ENCODE results near the gene ADCK1. TPM values are rescaled to one million over a fixed set of nuclear protein-coding genes. Genes with fewer than 3 reads are reported as not detected.

Gene ADCK1
- total RNA-seq, 1 experiment from 2014 or later, result 5.7 TPM

- TF ChIP-seq EZH2 (IDR thresholded peaks at IDR 0.05; ENCODE audit: low read length, unreplicated experiment) (no peak), CTCF (conservative IDR thresholded peaks at IDR 0.05; ENCODE audit: low read depth, low read length) (no peak), EZH2phosphoT487 (IDR thresholded peaks at IDR 0.05; ENCODE audit: borderline replicate concordance, low read length) (no peak)
- POLR2A ChIA-PET (ENCODE audit: unreplicated experiment), result interaction anchor here (0.5 kb wide), 1 partner anchor 10 kb away, joined by 3 read pairs; no protein-coding TSS in a partner anchor
- no TSS peak for BruUV-seq (replicated peaks)
These were observed 103.3 kb downstream of the ADCK1 start for GRCh38 chr14:77903221-77903620.

DNA sequence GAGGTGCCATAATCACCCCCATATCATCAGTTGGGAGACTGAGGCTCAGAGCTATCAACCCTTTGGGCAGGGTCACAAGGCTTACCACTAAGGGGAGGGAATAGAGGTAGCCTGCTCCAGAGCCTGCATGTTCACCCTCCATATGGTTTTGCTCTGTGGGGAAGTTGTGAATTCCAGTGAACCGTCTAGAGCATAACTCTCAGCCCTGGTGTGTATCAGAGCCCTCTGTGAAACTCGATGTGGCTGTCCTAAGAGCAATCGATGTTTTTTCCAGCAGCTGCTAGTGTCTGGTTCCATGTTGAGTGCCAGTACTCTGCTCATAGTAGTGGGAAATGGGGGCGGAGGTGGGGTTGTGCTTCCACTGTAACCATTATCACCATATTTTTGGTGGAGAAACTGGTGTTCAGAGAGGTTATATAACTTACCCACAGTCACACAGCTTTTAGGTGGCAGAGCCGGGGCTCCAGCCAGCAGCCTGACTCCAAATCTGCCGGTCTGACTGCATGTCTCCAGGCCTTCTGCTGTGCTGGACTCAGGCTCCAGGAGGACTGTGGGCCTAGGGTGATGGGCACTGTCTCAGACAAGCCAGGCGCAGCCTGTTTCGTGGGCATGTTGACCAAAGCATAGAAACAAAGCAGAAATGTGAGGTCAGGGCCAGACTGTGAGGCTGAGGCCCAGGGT is 104.2 kb downstream of the ADCK1 start:
- Histone ChIP-seq H3K9ac (ENCODE audit: low read length) (no peak overlapping the region), H4K20me1 (ENCODE audit: low read length) (no peaks in the 10 kb centered on the region), H3K9me2 (replicated peaks; ENCODE audit: low read length) (no peaks in the 10 kb centered on the region), H3K36me3 (ENCODE audit: low read depth, low read length) (no peaks in the 10 kb centered on the region), H3K4me3 (ENCODE audit: low read length) (no peak overlapping the region), H3K27me3 (ENCODE audit: low read length) (no peaks in the 10 kb centered on the region), H3K9me3 (ENCODE audit: low read length) (no peaks in the 10 kb centered on the region), H3K4me1 (ENCODE audit: insufficient read depth, low read length) (no peaks in the 10 kb centered on the region), H3K4me2 (ENCODE audit: low read length) (no peak overlapping the region), H3K79me2 (ENCODE audit: low read length) (no peaks in the 10 kb centered on the region), H3K27ac (ENCODE audit: low read length) (no peak overlapping the region), H3F3A (ENCODE audit: low read length, unreplicated experiment) (no peaks in the 10 kb centered on the region), H2AFZ (ENCODE audit: low read length) (no peak overlapping the region)
- ChIA-PET CTCF (no interaction called here), POLR2A (ENCODE audit: unreplicated experiment) (no interaction called here)
- TF ChIP-seq EZH2phosphoT487 (IDR thresholded peaks at IDR 0.05; ENCODE audit: borderline replicate concordance, low read length) (no peak), EZH2 (IDR thresholded peaks at IDR 0.05; ENCODE audit: low read length, unreplicated experiment) (no peak), CTCF (conservative IDR thresholded peaks at IDR 0.05; ENCODE audit: low read depth, low read length) (no peak)
- no peak for DNase-seq
- intact Hi-C loops (cut with micrococcal nuclease), result no loop called here
- BruUV-seq (replicated peaks), result no TSS peak
- ATAC-seq, result no peak

More at GRCh38 chr14:77903221-77903620, 103.3 kb downstream of the ADCK1 start:
- Histone ChIP-seq H3K27ac (ENCODE audit: low read length) (no peak overlapping the region), H3K36me3 (ENCODE audit: low read depth, low read length) (no peaks in the 10 kb centered on the region), H3F3A (ENCODE audit: low read length, unreplicated experiment) (no peaks in the 10 kb centered on the region), H3K4me3 (ENCODE audit: low read length) (no peak overlapping the region), H4K20me1 (ENCODE audit: low read length) (no peaks in the 10 kb centered on the region), H3K9me3 (ENCODE audit: low read length) (no peaks in the 10 kb centered on the region), H3K4me2 (ENCODE audit: low read length) (no peak overlapping the region), H3K27me3 (ENCODE audit: low read length) (no peaks in the 10 kb centered on the region), H2AFZ (ENCODE audit: low read length) (no peak overlapping the region), H3K9me2 (replicated peaks; ENCODE audit: low read length) (no peaks in the 10 kb centered on the region), H3K79me2 (ENCODE audit: low read length) (no peaks in the 10 kb centered on the region), H3K9ac (ENCODE audit: low read length) (no peak overlapping the region), H3K4me1 (ENCODE audit: insufficient read depth, low read length) (no peaks in the 10 kb centered on the region)
- CTCF ChIA-PET, result no interaction called here
- ATAC-seq, result no peak
- intact Hi-C loops (cut with micrococcal nuclease), result no loop called here
- no peak for DNase-seq

GRCh38 chr14:77906446-77906845 is 106.5 kb downstream of the ADCK1 start:
- Histone ChIP-seq H3K4me3 (ENCODE audit: low read length) (no peak overlapping the region), H4K20me1 (ENCODE audit: low read length) (no peaks in the 10 kb centered on the region), H3F3A (ENCODE audit: low read length, unreplicated experiment) (no peaks in the 10 kb centered on the region), H3K79me2 (ENCODE audit: low read length) (no peaks in the 10 kb centered on the region), H2AFZ (ENCODE audit: low read length) (no peak overlapping the region), H3K9me2 (replicated peaks; ENCODE audit: low read length) (no peaks in the 10 kb centered on the region), H3K9me3 (ENCODE audit: low read length) (no peaks in the 10 kb centered on the region), H3K9ac (ENCODE audit: low read length) (no peak overlapping the region), H3K4me1 (ENCODE audit: insufficient read depth, low read length) (no peaks in the 10 kb centered on the region), H3K36me3 (ENCODE audit: low read depth, low read length) (no peaks in the 10 kb centered on the region), H3K27ac (ENCODE audit: low read length) (no peak overlapping the region), H3K27me3 (ENCODE audit: low read length) (no peaks in the 10 kb centered on the region), H3K4me2 (ENCODE audit: low read length) (no peak overlapping the region)
- DNase-seq, result no peak
- ATAC-seq, result no peak
- TF ChIP-seq EZH2 (IDR thresholded peaks at IDR 0.05; ENCODE audit: low read length, unreplicated experiment) (no peak), EZH2phosphoT487 (IDR thresholded peaks at IDR 0.05; ENCODE audit: borderline replicate concordance, low read length) (no peak)
- intact Hi-C loops (cut with micrococcal nuclease), result no loop called here
- ChIA-PET POLR2A (ENCODE audit: unreplicated experiment) (no interaction called here), CTCF (no interaction called here)
- BruUV-seq (replicated peaks), result no TSS peak
